ENCODE results near the gene ZDHHC19.
A peak's percentile ranks its signal among the peaks of the same experiment; 100 is the strongest.

The ZDHHC19 gene

GRCh38 chr3:196235452-196236122, 24.4 kb upstream of the ZDHHC19 start:
- DNase-seq = no peak
- no peaks in the 10 kb centered on the region for H3K9me3 Mint-ChIP-seq
- H3K4me3 Mint-ChIP-seq = no peak overlapping the region
- H3K4me1 Mint-ChIP-seq = peaks cover 4% of the 10 kb centered on the region
- CTCF ChIA-PET = no interaction called here
- peaks cover 32% of the 10 kb centered on the region for H3K36me3 Mint-ChIP-seq
- H3K27ac Mint-ChIP-seq = no peak overlapping the region
- H3K27me3 Mint-ChIP-seq = no peaks in the 10 kb centered on the region

GRCh38 chr3:196232882-196233251, 21.7 kb upstream of the ZDHHC19 start:
- Mint-ChIP-seq H3K27me3 (no peaks in the 10 kb centered on the region), H3K4me1 (peaks cover 4% of the 10 kb centered on the region), H3K9me3 (no peaks in the 10 kb centered on the region), H3K27ac (no peak overlapping the region), H3K4me3 (no peak overlapping the region), H3K36me3 (peaks cover 15% of the 10 kb centered on the region)
- CTCF ChIA-PET = no interaction called here
- no peak for DNase-seq

GRCh38 chr3:196232154-196232881, 21.1 kb upstream of the ZDHHC19 start:
- DNase-seq = no peak
- Mint-ChIP-seq H3K36me3 (peaks cover 13% of the 10 kb centered on the region), H3K9me3 (no peaks in the 10 kb centered on the region), H3K27me3 (no peaks in the 10 kb centered on the region), H3K4me1 (peaks cover 2% of the 10 kb centered on the region), H3K27ac (no peak overlapping the region), H3K4me3 (no peak overlapping the region)
- CTCF ChIA-PET = no interaction called here

- Mint-ChIP-seq H3K27me3 (peaks cover 9% of the 10 kb centered on the region), H3K27ac (no peak overlapping the region), H3K4me1 (no peaks in the 10 kb centered on the region), H3K4me3 (no peak overlapping the region), H3K9me3 (no peaks in the 10 kb centered on the region), H3K36me3 (no peaks in the 10 kb centered on the region)
- no peak for DNase-seq
- CTCF ChIA-PET = interaction anchor here (0.6 to 2.8 kb wide), 2 partner anchors 246 to 295 kb away, joined by 4 to 7 read pairs; no protein-coding TSS in a partner anchor
Observed at GRCh38 chr3:196227629-196228493, 16.7 kb upstream of the ZDHHC19 start.

GRCh38 chr3:196227121-196227561, 15.9 kb upstream of the ZDHHC19 start:
- Mint-ChIP-seq H3K4me1 (no peaks in the 10 kb centered on the region), H3K36me3 (no peaks in the 10 kb centered on the region), H3K27ac (no peak overlapping the region), H3K27me3 (peaks cover 9% of the 10 kb centered on the region), H3K4me3 (no peak overlapping the region), H3K9me3 (no peaks in the 10 kb centered on the region)
- CTCF ChIA-PET = interaction anchor here (2.8 kb wide), 1 partner anchor 295 kb away, joined by 7 read pairs; no protein-coding TSS in a partner anchor
- no peak for DNase-seq

DNA sequence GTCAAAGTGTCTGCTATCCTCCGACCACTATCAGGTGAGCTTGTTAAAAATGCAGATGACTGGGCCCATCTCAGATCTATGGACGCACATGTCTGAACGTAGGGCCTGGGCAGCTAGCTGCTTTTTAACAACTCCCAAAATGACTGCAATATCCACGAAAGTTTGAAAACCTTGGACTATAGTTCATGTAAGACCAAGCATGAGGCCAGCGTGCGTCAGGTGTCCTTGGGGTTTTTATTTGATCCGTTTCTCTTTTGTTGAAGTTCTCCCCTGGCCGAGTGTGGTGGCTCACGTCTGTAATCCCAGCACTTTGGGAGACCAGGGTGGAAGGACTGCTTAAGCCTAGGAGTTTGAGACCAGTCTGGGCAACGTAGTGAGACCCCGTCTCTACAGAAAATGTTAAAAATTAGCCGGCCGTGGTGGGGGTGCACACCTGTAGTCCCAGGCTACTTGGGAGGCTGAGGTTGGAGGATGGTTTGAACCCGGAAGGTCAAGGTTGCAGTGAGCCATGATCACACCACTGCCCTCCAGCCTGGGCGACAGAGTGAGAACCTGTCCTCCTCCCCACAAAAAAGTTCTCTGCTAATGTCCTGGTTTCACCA, 14.7 kb upstream of the ZDHHC19 start:
- no peak for DNase-seq
- Mint-ChIP-seq H3K36me3 (no peaks in the 10 kb centered on the region), H3K4me1 (no peaks in the 10 kb centered on the region), H3K27me3 (peaks cover 9% of the 10 kb centered on the region), H3K9me3 (no peaks in the 10 kb centered on the region), H3K4me3 (no peak overlapping the region), H3K27ac (no peak overlapping the region)
- CTCF ChIA-PET = no interaction called here

GRCh38 chr3:196225086-196225485, 13.9 kb upstream of the ZDHHC19 start:
- peaks cover 9% of the 10 kb centered on the region for H3K27me3 Mint-ChIP-seq
- no peak overlapping the region for H3K4me3 Mint-ChIP-seq
- H3K9me3 Mint-ChIP-seq = no peaks in the 10 kb centered on the region
- CTCF ChIA-PET = no interaction called here
- H3K36me3 Mint-ChIP-seq = no peaks in the 10 kb centered on the region
- H3K4me1 Mint-ChIP-seq = peaks cover 4% of the 10 kb centered on the region
- no peak for DNase-seq
- H3K27ac Mint-ChIP-seq = no peak overlapping the region

- H3K9me3 Mint-ChIP-seq = no peaks in the 10 kb centered on the region
- CTCF ChIA-PET = no interaction called here
- H3K27me3 Mint-ChIP-seq = peaks cover 9% of the 10 kb centered on the region
- DNase-seq = no peak
- no peaks in the 10 kb centered on the region for H3K36me3 Mint-ChIP-seq
- H3K27ac Mint-ChIP-seq = no peak overlapping the region
- no peak overlapping the region for H3K4me3 Mint-ChIP-seq
- H3K4me1 Mint-ChIP-seq = peaks cover 23% of the 10 kb centered on the region
Observed at GRCh38 chr3:196222876-196223595, 11.8 kb upstream of the ZDHHC19 start.

- Mint-ChIP-seq H3K4me3 (no peak overlapping the region), H3K27ac (no peak overlapping the region), H3K36me3 (no peaks in the 10 kb centered on the region), H3K4me1 (peaks cover 31% of the 10 kb centered on the region), H3K9me3 (no peaks in the 10 kb centered on the region), H3K27me3 (peaks cover 14% of the 10 kb centered on the region)
- CTCF ChIA-PET = interaction anchor here (1.3 kb wide), 1 partner anchor 301 kb away, joined by 3 read pairs; no protein-coding TSS in a partner anchor
- DNase-seq = no peak
Observed at GRCh38 chr3:196220991-196221390, 9.8 kb upstream of the ZDHHC19 start.

DNA sequence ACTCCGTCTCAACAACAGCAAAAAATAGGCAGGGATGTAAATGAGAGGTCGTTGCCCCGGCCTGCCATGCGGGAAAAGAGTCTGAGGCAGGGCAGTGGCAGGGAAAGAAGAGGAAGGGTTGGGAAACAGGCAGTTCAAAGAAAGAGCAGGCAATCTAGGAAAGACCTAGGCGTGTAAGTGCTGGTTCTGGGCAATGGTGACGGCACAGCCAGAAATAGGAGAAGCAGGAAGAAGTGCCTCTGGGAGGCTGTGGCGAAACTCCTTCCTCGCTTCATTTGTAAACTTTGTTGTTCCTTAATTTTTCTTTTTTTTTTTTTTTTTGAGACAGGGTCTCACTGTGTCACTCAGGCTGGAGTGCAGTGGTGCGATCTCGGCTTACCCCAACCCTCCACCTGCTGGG, 9.4 kb upstream of the ZDHHC19 start:
- Mint-ChIP-seq H3K27ac (no peak overlapping the region), H3K4me1 (peaks cover 31% of the 10 kb centered on the region), H3K9me3 (no peaks in the 10 kb centered on the region), H3K27me3 (peaks cover 16% of the 10 kb centered on the region), H3K4me3 (no peak overlapping the region), H3K36me3 (no peaks in the 10 kb centered on the region)
- CTCF ChIA-PET = interaction anchor here (1.3 kb wide), 1 partner anchor 302 kb away, joined by 3 read pairs; no protein-coding TSS in a partner anchor
- no peak for DNase-seq

GRCh38 chr3:196219970-196220311, 8.7 kb upstream of the ZDHHC19 start:
- no peaks in the 10 kb centered on the region for H3K9me3 Mint-ChIP-seq
- peaks cover 31% of the 10 kb centered on the region for H3K4me1 Mint-ChIP-seq
- peaks cover 18% of the 10 kb centered on the region for H3K27me3 Mint-ChIP-seq
- H3K36me3 Mint-ChIP-seq = no peaks in the 10 kb centered on the region
- no peak for DNase-seq
- CTCF ChIA-PET = no interaction called here
- H3K4me3 Mint-ChIP-seq = peak overlapping the region; percentile 63
- peak overlapping the region; percentile 88 for H3K27ac Mint-ChIP-seq

GRCh38 chr3:196219194-196219969, 8.2 kb upstream of the ZDHHC19 start:
- peak overlapping the region; percentile 63 for H3K4me3 Mint-ChIP-seq
- peaks cover 18% of the 10 kb centered on the region for H3K27me3 Mint-ChIP-seq
- CTCF ChIA-PET = interaction anchor here (1.5 kb wide), 1 partner anchor 147 kb away, joined by 5 read pairs; no protein-coding TSS in a partner anchor
- no peaks in the 10 kb centered on the region for H3K9me3 Mint-ChIP-seq
- H3K27ac Mint-ChIP-seq = peak overlapping the region; percentile 88
- peak; percentile 82 for DNase-seq
- no peaks in the 10 kb centered on the region for H3K36me3 Mint-ChIP-seq
- peaks cover 31% of the 10 kb centered on the region for H3K4me1 Mint-ChIP-seq

- Mint-ChIP-seq H3K9me3 (no peaks in the 10 kb centered on the region), H3K4me1 (peaks cover 31% of the 10 kb centered on the region), H3K36me3 (no peaks in the 10 kb centered on the region), H3K4me3 (no peak overlapping the region), H3K27me3 (peaks cover 17% of the 10 kb centered on the region), H3K27ac (peak overlapping the region; percentile 88)
- CTCF ChIA-PET = interaction anchor here (1.5 kb wide), 1 partner anchor 146 kb away, joined by 5 read pairs; no protein-coding TSS in a partner anchor
- no peak for DNase-seq
Observed at GRCh38 chr3:196218155-196218712, 7.0 kb upstream of the ZDHHC19 start.

Data from activated naive CD4-positive, alpha-beta T cell treated with anti-CD3 and anti-CD28 coated beads, Interleukin-2, amount 10 ng/mL, durations not matched to agents 7 days and 5 days (primary cell).